IPS DF 4.7 (cell line): ENCODE measurements around the gene FBLN5.
"Not testable (repeated sequence)": the region's sequence is repeated elsewhere in the genome, so short reads cannot be mapped to it uniquely, and the experiment has no call there.

Experiments
- DNase-seq: peaks from one replicate; pipeline ENCODE4 v3.0.0-alpha.2; 2013; ENCODE audit warnings: low spot score; ENCODE audit errors: extremely low read depth

Gene FBLN5

GRCh38 chr14:91910196-91910595, 37.3 kb downstream of the FBLN5 start:
- DNase-seq: no peak

GRCh38 chr14:91906374-91906773, 41.1 kb downstream of the FBLN5 start:
- DNase-seq: no peak

- DNase-seq: no peak
Observed at GRCh38 chr14:91904956-91905645, 42.4 kb downstream of the FBLN5 start.

GRCh38 chr14:91904483-91904882, 43.0 kb downstream of the FBLN5 start:
- no peak for DNase-seq

GRCh38 chr14:91903070-91903469, 44.4 kb downstream of the FBLN5 start:
- no peak for DNase-seq

GRCh38 chr14:91902336-91902735, 45.2 kb downstream of the FBLN5 start:
- DNase-seq: no peak

GRCh38 chr14:91901449-91902226, 45.9 kb downstream of the FBLN5 start:
- no peak for DNase-seq

- no peak for DNase-seq
Observed at GRCh38 chr14:91899806-91900205, 47.7 kb downstream of the FBLN5 start.

GRCh38 chr14:91899213-91899612, 48.3 kb downstream of the FBLN5 start:
- no peak for DNase-seq

GRCh38 chr14:91898372-91898771, 49.1 kb downstream of the FBLN5 start:
- no peak for DNase-seq

GRCh38 chr14:91897716-91898115, 49.8 kb downstream of the FBLN5 start:
- not testable (repeated sequence) for DNase-seq

- no peak for DNase-seq
Observed at GRCh38 chr14:91897106-91897701, 50.3 kb downstream of the FBLN5 start.

- DNase-seq: no peak
Observed at GRCh38 chr14:91896419-91896818, 51.1 kb downstream of the FBLN5 start.

GRCh38 chr14:91893669-91894068, 53.8 kb downstream of the FBLN5 start:
- DNase-seq: no peak

GRCh38 chr14:91893007-91893406, 54.5 kb downstream of the FBLN5 start:
- no peak for DNase-seq

- DNase-seq: no peak
Observed at GRCh38 chr14:91891721-91892220, 55.7 kb downstream of the FBLN5 start.

- no peak for DNase-seq
Observed at GRCh38 chr14:91891101-91891500, 56.4 kb downstream of the FBLN5 start.

- no peak for DNase-seq
Observed at GRCh38 chr14:91890291-91890749, 57.2 kb downstream of the FBLN5 start.

- no peak for DNase-seq
Observed at GRCh38 chr14:91889477-91890211, 57.9 kb downstream of the FBLN5 start.

- DNase-seq: no peak
Observed at GRCh38 chr14:91888641-91889476, 58.6 kb downstream of the FBLN5 start.

GRCh38 chr14:91886961-91887360, 60.5 kb downstream of the FBLN5 start:
- DNase-seq: no peak
